Measurements from ENCODE around the gene C2CD2.

C2CD2 gene

DNA sequence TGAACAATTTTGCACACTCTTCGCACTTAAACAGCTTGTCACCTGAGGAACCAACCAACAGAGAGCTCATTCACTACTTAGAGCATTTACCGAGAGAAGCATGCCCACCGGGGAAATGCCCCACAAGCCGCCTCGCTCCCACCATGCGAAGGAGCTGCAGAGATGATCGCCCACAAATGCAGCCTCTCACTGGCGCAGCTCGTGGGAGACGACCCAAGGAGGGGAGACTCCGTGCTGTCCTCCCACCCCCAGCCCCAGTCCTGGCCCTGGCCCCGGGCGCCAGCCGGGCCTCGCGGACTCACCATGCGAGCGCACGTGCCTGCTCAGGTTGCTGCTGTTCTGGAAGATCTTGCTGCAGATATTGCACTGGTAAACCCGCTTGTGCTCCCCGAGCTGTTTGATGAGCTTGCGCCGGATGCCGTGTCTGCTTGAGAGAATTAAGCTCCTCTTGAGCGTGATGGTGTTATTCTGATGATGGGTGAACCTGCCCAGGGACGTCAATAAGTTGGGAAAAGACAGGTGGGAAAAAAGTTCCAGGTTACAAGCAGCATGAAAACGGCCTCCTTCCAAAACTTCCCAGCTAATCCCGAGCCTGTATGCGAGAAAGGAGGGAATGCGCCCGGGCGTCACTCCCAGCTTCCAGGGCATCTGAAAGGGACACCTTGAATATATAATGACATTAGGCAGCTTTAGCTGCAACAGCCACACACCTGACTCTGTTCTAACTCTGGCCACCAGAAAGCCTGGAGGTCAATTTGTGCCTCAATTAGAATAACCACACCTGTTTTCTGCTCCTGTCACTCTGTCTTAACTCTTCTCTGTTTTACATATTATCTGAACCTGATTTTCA is 117.4 kb downstream of the C2CD2 start:
- DNase-seq, result no peak

DNA sequence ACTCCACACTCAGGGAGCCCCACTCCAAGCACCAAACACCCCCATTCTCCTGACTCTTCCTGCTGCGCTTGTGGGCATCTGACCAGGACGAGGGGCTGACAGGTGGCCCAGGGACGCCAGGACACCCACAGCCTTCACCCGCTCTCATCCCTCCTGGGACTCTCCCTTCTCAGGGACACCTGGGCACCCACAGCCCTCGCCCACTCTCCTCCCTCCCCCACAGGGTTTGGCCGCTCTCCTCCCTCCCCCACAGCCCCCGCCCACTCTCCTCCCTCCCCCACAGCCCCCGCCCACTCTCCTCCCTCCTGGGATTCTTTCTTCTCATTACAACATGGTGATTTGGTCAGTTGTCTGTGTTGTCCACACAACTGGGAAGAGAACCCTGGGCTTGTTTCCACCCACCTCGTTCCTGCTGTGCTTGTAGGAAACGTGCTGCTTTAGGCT is 118.1 kb downstream of the C2CD2 start:
- DNase-seq, result no peak
